Left cardiac atrium (tissue), 4 donors: ENCODE data around the gene SESN1. TPM values are rescaled to one million over a fixed set of nuclear protein-coding genes. Genes with fewer than 3 reads are reported as not detected.

ENCODE experiments used
- ATAC-seq, 2 donors: fragments of 200-7000 bp; cut with Tn5 transposase; one replicate each; pipeline ENCODE4 v1.9.1; 2020; ENCODE audit warnings: mild to moderate bottlenecking in 2 of 2, moderate library complexity in 2 of 2
- DNase-seq: peaks from one replicate; pipeline ENCODE4 v3.0.0-alpha.2; 2020
- intact Hi-C, 2 donors: fragments of 100-400 bp; cut with DNase I; formaldehyde crosslinking; loops; one replicate each; pipeline versions ENCODE4 v1.14.1 to v1.15.1; 2022 to 2023
- total RNA-seq, 2 donors: library from RNA; stranded (reverse); fragmentation: NEBNext Ultra II Directional; extraction: Animal tissue kit (Norgen Biotek cat#: 25700); gene quantifications; one replicate each; pipeline ENCODE4 v1.2.1, GENCODE V29; 2021
- donor health status: DM: no; HTN: yes; CAD: no.
- donor health status: DM: no; HTN: yes; CAD: no; lungs with severe emphysema.
- donor health status: DM: yes; HTN: yes; CAD: no.
- donor health status: Dilated cardiomyopathy.

SESN1 gene
- total RNA-seq, 2 donors from 2014 or later: 22.4 to 54.0 TPM

GRCh38 chr6:109048670-109049415, 45.8 kb downstream of the SESN1 start:
- DNase-seq (no peak), ATAC-seq (no peak)
- intact Hi-C loops: no loop called here

DNA sequence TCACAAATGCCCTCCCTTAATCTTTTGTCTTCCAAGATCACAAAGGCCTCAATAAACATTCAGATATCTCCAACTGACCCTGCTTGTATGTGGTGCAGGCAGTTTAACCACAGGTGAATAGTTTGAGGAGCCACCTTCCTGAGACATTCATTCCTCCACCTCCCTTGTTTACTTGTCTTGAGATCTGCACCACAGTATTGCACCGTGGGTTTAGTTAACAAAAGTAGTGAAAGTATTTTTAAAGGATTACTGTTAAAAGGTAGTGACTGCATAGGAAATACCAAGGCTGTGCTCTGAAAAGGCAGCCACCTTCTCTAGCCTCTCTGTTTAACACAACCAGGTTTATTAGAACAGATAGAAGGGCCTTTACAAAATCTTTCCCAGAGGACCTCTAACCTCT, 46.5 kb downstream of the SESN1 start:
- intact Hi-C loops: no loop called here
- no peak for ATAC-seq
- no peak for DNase-seq

- no peak for DNase-seq
- ATAC-seq: peak in 1 of 2 donors; percentile 44
- intact Hi-C loops: no loop called here
These were observed 49.2 kb downstream of the SESN1 start for GRCh38 chr6:109045493-109045892.

DNA sequence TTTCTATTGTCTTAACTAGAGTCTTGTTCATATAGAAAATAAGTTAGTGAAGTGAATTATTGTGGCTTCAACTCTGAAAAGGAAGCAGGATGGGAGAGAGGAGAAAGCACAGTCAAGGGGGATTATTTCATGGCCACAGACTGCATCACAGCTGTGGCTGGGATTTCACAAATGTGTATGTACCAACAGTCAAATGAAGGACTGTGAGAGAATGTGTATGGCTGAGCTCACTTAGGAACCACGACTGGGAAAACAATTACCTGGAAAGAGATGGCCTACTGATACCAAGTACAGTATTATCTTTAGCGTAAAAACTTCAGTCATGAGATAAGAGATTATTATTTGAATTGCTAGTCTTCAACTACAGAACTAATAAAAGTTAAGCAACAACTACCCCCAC, 54.9 kb downstream of the SESN1 start:
- ATAC-seq: no peak

GRCh38 chr6:109038837-109039398, 55.7 kb downstream of the SESN1 start:
- ATAC-seq (no peak), DNase-seq (no peak)
- intact Hi-C loops: no loop called here

More for the DNA sequence above, 54.9 kb downstream of the SESN1 start:
- intact Hi-C loops: no loop called here
- DNase-seq: no peak

DNA sequence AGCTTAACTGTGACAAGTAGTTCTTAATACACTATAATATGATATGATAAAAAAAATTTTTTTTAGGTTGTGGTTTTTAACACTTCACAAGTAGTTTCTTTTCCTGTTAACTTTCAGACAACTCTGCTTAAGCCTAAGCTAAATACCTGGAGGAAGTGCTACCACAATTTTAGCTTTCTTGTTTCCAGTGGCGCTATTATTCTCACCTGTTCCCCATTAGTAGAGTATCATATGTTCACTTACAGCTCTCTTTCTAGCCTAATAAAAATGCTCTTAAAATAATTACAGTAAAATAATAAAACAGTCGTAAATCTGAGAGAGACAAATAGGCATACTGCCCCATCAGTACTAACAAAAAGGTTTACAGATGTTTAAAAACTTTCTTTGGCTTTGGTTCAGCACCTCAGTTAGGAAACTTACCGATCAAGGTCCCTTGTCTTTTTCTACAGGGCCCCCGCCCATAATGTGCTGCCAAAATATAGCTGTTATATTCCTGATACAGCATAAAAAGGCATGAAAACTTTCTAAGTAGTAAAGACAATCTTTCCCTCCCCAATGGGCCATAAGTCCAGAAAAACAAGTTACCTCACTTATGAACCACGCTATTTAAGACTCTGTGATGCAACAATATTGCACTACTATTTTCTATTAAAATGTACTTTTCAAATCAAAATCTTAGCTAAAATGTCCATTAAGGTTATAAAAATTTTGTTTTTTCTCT, 57.9 kb downstream of the SESN1 start:
- ATAC-seq: peak in 1 of 2 donors; percentile 23

DNA sequence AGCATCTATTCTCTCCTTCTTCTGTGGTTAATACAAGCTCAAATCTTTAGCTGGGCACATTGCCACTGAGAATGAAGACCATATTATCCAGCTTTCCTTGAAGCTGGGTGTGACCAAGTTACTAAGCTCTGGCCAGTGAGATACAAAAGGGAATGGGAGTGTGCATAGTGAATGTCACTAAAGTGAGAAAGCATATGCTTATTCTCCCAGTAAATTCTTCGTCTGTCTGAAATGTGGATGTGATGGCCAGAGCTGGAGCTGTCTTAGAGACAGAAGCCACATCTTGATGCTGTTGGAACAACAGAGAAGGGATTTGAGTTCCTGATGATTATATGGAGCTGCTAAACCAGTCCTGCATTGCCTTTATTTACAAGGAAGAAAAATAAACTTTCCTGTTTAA, 60.1 kb downstream of the SESN1 start:
- DNase-seq: no peak
- intact Hi-C loops: no loop called here
- ATAC-seq: no peak

More for the DNA sequence above, 57.9 kb downstream of the SESN1 start:
- intact Hi-C loops: no loop called here
- no peak for DNase-seq

DNA sequence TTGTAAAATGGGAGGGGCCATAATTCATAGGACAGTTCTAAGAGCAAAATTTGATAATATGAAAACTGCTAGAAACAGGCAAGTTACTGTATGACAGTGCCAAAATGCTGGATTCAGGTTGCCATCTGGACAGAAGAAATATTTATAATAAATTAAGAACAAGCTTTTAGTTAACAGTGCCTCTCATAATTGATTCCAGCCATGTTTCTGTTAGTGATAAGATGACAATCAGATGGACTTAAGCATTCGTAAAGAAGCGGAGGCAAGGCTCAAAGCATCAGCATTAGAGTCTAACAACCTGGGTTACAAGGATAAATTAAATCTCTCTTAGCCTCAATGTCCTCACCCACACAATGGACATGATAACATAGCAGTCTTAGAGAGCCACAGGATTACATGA, 61.0 kb downstream of the SESN1 start:
- intact Hi-C loops: no loop called here

DNA sequence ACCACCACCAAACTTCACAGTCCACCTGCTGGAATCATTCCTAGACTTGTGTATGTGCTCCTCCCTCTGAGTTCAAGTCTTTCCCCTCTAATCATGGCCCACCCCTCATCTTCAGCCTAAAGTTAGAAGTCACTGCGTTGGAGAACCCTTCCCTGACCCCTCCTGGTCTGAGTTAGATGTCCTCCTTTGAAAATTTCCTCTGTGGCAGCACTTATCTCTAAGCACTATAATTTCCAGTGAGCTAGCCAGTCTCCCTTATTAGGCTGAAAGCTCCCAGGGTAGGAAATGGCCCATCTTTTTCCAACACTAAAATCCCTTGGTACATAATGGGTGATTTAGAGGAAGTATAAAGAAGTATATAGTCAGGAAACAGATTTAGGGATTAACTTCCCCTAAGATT, 63.2 kb downstream of the SESN1 start:
- ATAC-seq (peak in 1 of 2 donors; percentile 34), DNase-seq (no peak)
- intact Hi-C loops: no loop called here

More for the DNA sequence above, 61.0 kb downstream of the SESN1 start:
- DNase-seq: no peak
- ATAC-seq: no peak

DNA sequence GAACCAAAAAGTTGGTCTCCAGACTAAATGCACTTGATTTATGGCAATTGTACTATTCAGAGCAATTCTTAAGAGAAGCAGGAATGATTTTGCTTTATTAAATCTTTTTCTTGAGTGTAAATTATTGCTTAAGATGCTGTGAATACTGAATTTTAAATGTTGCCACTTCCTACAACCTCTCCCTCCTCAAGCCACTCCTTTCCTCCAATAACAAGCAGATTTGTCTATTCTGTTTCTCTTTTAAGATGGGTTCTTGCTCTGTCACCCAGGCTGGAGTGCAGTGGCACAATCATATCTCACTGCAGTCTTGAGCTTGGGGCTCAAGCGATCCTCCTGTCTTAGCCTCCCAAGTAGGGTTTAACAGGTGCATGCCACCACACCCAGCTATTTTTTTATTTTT, 65.3 kb downstream of the SESN1 start:
- ATAC-seq: no peak
- intact Hi-C loops: no loop called here
- DNase-seq: no peak

- DNase-seq (no peak), ATAC-seq (no peak)
- intact Hi-C loops: no loop called here
These were observed 66.2 kb downstream of the SESN1 start for GRCh38 chr6:109028439-109028838.

DNA sequence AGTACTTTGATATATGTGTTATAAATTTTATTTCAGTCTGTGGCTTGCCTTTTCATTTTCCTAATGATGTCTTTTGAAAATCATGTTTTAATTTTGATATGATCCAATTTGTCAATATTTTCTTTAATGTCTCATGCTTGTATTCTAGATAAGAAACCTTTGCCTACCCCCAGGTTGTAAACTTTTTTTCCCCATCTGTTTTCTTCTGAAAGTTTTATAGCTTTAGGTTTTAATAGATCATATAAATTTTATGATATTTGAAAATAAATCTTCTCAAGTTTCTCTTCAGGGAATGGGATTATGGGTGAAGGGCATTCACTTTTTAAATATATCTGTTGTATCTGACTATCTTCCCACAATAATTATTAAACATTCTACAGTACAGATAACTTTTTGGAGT, 66.7 kb downstream of the SESN1 start:
- no peak for DNase-seq
- intact Hi-C loops: no loop called here

DNA sequence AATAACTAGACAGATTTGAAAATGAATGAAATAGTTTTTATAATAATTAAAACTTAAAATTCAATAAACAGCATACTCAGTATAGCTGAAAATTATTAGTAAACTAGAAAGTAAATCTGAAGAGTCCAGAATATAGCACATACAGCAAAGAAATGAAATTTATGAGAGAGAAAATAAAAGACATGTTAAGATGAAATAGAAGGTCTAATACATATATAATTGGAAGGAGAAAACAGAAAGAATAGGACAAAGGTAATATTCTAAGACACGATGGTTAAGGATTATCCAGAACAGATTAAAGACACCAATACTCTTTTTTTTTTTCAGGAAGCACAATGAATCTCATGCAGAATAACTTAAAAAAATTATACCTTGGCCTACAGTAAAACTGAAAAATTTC, 69.0 kb downstream of the SESN1 start:
- no peak for ATAC-seq
- DNase-seq: no peak
- intact Hi-C loops: no loop called here

More for the DNA sequence above, 66.7 kb downstream of the SESN1 start:
- no peak for ATAC-seq

GRCh38 chr6:109024784-109025183, 69.9 kb downstream of the SESN1 start:
- DNase-seq (no peak), ATAC-seq (no peak)
- intact Hi-C loops: no loop called here

DNA sequence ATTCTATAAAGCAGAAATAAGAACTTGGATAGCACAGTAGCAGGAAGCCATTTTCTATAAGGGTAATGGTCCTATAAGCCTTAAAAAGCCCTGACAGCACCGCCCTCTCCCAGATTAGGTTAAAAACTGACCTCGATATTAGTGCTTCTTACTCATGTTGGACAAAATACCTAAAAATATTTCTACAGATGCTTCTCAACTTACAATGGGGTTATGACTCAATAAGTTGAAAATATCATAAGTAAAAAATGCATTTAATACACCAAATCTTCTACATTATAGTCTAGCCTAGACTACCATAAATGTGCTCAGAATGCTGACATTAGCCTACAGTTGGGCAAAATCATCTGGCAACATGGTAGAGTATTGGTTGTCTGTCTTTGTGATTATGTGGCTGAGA, 70.3 kb downstream of the SESN1 start:
- DNase-seq: no peak
- ATAC-seq: no peak
- intact Hi-C loops: no loop called here

DNA sequence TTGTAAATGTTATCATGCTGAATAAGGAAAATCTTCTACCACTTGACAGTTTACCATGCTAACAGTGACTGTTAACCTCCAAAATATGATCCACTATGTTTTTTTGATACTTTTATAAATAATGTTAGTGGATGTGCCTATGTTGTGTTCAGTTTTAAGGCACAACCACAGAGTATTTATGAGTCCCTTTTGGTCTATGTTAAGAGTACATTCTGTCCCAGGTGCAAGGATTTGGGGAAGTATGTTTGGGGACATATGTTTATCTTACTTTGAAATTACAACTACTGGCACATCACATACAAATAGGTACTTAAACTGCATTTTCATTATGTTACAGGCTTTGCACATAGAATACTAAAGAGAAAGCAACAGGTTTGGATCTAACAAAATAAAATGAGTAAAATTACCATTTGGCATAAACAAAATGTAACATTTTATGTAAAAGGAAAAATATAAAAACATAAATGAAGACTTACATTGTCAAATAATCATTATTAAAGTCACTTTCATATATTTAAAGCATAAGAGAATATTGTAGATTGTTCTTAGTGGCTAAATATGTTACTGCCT, 71.2 kb downstream of the SESN1 start:
- intact Hi-C loops: no loop called here

DNA sequence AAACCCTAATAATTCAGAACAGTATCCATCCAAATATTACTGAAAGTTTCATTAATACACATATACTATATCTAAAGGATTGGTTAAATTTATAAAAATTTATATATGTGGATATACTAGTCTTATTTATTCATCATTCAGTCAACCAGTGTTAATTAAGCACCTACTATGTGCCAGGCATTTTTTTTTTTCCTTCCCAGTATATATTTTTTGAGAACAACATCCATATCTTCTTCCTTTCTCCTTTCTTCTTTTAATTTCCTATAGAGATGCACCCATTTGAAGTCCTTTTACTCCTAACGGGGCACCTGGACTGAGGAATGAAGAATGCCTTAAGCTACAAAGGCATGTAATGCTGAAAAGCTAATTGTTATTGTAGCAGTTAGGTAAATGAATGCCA, 72.8 kb downstream of the SESN1 start:
- no peak for ATAC-seq

More for the DNA sequence above, 71.2 kb downstream of the SESN1 start:
- DNase-seq (no peak), ATAC-seq (no peak)

GRCh38 chr6:109019911-109020310, 74.7 kb downstream of the SESN1 start:
- DNase-seq (no peak), ATAC-seq (no peak)
- intact Hi-C loops: no loop called here

More for the DNA sequence above, 72.8 kb downstream of the SESN1 start:
- DNase-seq: no peak
- intact Hi-C loops: no loop called here

DNA sequence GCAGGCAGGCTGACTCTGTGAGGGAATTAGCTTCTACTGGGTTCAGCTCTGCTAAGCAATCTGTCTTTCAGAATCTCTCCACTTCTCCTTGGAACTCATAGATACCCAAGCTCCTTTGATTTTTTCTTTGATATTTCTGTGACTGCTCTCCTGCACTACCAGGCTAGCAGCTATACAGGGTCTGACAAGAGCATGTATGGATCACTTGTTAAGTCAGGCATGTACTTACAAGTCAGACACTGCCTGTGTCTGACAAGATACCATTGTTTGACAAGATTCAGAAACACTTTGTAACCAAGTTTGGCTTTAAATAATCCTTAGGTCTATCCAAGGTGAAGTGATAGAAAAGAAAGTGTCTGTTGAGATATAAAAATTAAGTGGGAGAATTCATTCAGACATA, 79.5 kb downstream of the SESN1 start:
- DNase-seq: no peak
- no peak for ATAC-seq
- intact Hi-C loops: no loop called here

GRCh38 chr6:109014606-109015005, 80.0 kb downstream of the SESN1 start:
- intact Hi-C loops: no loop called here
- DNase-seq (no peak), ATAC-seq (no peak)
